HG02981 (cell line): Measurements from ENCODE around the gene ODF2L.

Experiments
- ATAC-seq: cut with Tn5 transposase; IDR thresholded peaks from one replicate; pipeline ENCODE4 v1.9.1; 2021; ENCODE audit warnings: mild to moderate bottlenecking, moderate library complexity; ENCODE audit not compliant: unreplicated experiment

Gene ODF2L

DNA sequence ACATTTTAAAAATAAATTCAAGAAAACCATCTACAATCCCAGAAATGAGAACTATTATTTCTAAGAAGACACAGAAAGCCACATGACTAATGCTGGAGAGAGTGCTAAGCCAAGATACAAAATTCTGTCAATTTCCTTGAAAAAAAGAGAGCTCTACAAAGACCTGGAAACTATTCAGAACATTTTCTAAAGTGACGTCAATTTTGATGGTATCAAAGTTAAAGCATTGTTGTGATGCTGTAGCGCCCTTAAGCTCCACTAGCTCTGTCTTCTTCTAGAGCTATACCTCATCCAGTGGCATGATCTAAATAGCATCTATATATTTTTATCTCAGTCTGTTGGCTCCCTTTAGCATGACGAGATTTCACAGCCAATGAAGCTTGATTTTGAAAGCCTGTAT, 73.9 kb downstream of the ODF2L start:
- no peak for ATAC-seq

DNA sequence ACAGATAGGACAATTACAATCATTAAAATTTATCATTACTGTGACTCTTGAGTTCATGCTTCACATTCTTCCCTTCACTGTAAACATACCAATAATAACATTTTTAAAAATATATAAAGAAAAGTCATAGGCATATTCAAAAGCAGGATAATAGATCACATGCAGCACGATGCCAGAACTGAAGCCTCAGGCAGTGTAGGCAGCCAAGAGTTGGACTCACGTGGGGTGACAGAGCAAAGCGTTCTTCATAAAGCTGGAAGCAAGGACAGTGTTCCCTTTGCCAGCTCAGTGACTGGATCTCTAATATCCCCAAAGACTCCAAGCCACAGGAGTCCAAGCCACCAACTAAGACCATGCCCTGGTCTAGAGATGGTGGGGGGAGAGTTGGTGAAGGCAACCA, 77.7 kb downstream of the ODF2L start:
- no peak for ATAC-seq

DNA sequence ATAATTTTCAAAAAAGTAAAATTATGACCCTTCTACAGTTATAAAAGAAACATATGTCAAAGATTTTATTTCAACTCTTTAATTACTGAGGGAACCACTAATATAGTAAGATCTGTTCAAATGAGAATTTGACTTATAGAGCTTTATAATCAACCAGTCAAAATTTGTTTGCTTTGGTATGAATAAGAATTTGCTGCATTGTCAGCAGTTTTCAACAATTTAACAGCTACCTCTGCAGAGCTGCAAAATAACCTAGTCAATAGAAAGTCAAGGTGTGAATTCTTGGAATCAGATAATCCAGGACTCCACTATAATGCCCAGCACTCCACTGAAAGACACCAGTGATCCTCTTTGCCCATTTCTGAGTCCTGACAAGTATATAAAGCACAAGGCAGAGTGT, 78.2 kb downstream of the ODF2L start:
- ATAC-seq, result no peak

DNA sequence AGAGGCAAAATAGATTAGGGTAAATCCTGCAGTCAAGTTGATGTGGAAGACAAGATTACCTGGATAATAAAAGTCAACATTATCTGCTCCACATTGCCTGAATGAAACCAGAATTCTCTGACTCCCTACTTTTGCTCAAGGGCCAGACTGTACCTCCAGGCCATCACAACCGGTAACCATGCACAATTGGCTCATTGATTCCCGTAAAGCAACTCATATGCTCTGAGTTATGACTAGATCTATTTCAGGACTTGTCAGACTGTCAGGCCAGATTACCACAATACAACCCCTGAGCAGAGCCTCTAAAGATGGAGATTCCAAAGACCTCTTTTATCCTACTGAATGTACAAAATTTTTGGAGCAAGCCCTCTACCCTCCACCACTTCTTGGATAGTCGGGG, 90.4 kb downstream of the ODF2L start:
- no peak for ATAC-seq

- no peak for ATAC-seq
These were observed 93.0 kb downstream of the ODF2L start for GRCh38 chr1:86303041-86303690.
